Testis (tissue), 3 donors: Measurements from ENCODE around the gene C10orf105. TPM values are rescaled to one million over a fixed set of nuclear protein-coding genes. Genes with fewer than 3 reads are reported as not detected.

Experiments used
- DNase-seq: peaks from one replicate; pipeline ENCODE4 v3.0.0-alpha.2; 2019
- H3K27ac ChIP-seq, 2 donors: fragments of 200-600 bp; sonication (generic); one replicate each; pipeline ENCODE4 v1.5.1; 2019
- H3K27me3 ChIP-seq: fragments of 200-600 bp; sonication (generic); one replicate; pipeline ENCODE4 v1.5.1; 2019
- H3K36me3 ChIP-seq: fragments of 200-600 bp; sonication (generic); one replicate; pipeline ENCODE4 v1.5.1; 2017; ENCODE audit warnings: low read depth; ENCODE audit errors: missing control alignments
- H3K4me1 ChIP-seq: fragments of 200-600 bp; sonication (generic); one replicate; pipeline ENCODE4 v1.5.1; 2019
- H3K4me3 ChIP-seq, 2 donors: fragments of 200-600 bp; sonication (generic); one replicate each; pipeline ENCODE4 v1.5.1; 2017 to 2019
- H3K9me3 ChIP-seq: fragments of 200-600 bp; sonication (generic); one replicate; pipeline ENCODE4 v1.5.1; 2017
- POLR2A ChIP-seq: fragments of 450-650 bp; IDR thresholded peaks from one replicate; pipeline ENCODE4 v1.6.1; 2017; ENCODE audit warnings: antibody characterized with exemption, mild to moderate bottlenecking, moderate library complexity
- WGBS, 2 donors: methylation state at CpG; one replicate each; pipeline ENCODE4 v1.1.5; 2018; 5-methylcytosine and 5-hydroxymethylcytosine counted together
- intact Hi-C: fragments of 100-400 bp; cut with DNase I; formaldehyde crosslinking; loops from one replicate; pipeline ENCODE4 v1.15.1; 2023; ENCODE audit warnings: low total_unique reads
- polyA plus RNA-seq: library from polyadenylated mRNA; stranded (reverse); fragments of 350-450 nt; fragmentation: Illumina TruSeq; extraction: RNeasy Lipid Tissue Mini Kit (QIAGEN cat#74804); gene quantifications from one replicate; pipeline ENCODE4 v1.2.3, GENCODE V29; 2014; ENCODE audit warnings: low read depth, low replicate concordance; ENCODE audit not compliant: insufficient read depth
- total RNA-seq, 2 donors: library from RNA; depleted of rRNA; stranded (reverse); fragments of >200 nt; gene quantifications; one replicate each; pipeline ENCODE4 v1.2.3, GENCODE V29; 2016
- TF ChIP-seq, protein P1 (sequence below), 3 experiments: fragments of 450-650 bp in 2 of 3; fragments of 200-600 bp in 1 of 3; sonication (generic) in 1 of 3; IDR thresholded peaks; one replicate each; pipeline ENCODE4 v1.5.1; 2016 to 2019; ENCODE audit warnings: antibody characterized with exemption in 3 of 3, mild to moderate bottlenecking in 2 of 3, moderate library complexity in 1 of 3

The C10orf105 gene
- total and polyA plus RNA-seq, 3 donors from 2014 or later, result 0.47 to 1.7 (median 0.87) TPM

DNA sequence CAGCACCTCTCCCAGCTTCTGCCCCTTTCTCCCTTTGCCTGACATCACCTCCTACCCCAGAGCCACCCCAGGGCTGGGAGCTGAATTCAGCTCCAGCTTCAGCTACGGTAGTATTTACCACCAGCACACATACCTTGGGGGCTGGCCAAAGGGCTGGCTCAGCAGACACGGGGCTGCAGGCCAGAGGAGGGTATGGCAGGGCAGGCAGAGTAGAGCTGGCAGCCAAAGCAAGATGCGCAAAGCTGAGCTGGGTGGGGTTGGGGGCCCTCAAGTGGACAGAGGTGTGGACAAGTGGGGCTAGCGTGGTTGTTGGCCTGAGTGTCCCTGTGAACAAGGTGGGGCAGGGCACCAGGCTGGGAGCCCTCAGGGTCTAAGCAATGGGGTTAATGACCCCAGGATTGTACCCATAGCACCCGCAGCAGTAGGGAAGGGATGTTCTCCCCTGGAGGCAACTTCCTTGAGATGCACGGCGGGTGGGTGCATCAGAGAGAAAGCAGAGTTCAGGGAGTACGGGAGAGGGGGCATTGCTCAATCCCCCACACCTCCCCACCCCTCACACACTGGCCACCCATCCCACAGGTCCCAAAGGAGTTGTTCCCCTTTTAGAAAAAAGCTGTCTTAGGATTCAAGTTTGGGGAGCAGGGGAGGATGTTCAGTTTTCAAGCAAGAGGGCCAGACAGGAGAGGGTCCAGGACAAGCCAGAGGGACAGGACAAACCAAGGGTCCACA lies 45.8 kb upstream of the C10orf105 start:
- H3K4me3 ChIP-seq, result no peak overlapping the region
- peaks cover 39% of the 10 kb centered on the region for H3K4me1 ChIP-seq
- no peaks in the 10 kb centered on the region for H3K36me3 ChIP-seq
- no peak overlapping the region for H3K27ac ChIP-seq
- TF ChIP-seq POLR2A, result no peak
- TF ChIP-seq, protein P1, sequence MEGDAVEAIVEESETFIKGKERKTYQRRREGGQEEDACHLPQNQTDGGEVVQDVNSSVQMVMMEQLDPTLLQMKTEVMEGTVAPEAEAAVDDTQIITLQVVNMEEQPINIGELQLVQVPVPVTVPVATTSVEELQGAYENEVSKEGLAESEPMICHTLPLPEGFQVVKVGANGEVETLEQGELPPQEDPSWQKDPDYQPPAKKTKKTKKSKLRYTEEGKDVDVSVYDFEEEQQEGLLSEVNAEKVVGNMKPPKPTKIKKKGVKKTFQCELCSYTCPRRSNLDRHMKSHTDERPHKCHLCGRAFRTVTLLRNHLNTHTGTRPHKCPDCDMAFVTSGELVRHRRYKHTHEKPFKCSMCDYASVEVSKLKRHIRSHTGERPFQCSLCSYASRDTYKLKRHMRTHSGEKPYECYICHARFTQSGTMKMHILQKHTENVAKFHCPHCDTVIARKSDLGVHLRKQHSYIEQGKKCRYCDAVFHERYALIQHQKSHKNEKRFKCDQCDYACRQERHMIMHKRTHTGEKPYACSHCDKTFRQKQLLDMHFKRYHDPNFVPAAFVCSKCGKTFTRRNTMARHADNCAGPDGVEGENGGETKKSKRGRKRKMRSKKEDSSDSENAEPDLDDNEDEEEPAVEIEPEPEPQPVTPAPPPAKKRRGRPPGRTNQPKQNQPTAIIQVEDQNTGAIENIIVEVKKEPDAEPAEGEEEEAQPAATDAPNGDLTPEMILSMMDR (IDR thresholded peaks at IDR 0.05), result no peak
- no peaks in the 10 kb centered on the region for H3K9me3 ChIP-seq
- WGBS, 2 donors, result 75 to 81% methylated on average over 7 to 8 of the region's 8 CpGs
- no peaks in the 10 kb centered on the region for H3K27me3 ChIP-seq
- no peak for DNase-seq
- intact Hi-C loops, result no loop called here

DNA sequence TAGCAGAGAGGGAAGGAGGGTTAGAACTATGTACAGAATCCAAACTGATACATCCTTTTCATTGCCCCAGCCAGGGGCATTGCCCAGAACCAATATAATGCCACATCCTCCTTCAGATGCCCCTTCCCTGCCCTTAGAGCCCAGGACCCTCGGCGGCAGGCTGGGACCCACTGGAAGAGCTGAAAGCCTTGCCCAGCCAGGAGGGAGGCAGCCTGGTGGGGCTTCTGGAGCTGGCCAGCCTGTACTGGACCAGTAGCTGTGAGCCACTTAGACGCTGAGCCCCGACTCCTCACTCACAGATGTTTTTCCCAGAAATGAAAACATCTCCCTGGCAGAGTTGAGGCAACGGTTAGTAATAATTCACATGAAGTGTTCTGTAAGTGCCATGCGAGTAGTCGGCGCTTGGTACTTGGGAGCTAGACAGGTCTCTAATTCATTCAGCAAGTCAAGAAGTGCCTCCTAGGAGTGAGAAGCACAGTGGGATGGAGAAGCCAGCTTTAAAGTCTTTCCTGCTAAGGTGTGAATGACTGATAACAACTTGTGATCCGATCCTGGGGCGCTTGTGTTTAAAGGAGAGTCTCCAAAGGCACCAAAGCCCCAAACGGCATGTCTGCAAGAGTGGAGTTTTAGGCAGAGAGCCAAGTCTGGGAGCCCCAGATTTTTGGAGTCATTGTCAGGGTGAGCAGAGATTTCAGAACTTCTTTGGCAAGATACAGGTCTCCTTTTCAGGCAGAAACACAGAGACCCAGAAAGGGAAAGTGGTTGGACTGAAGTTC lies 44.0 kb upstream of the C10orf105 start:
- Histone ChIP-seq H3K36me3 (no peaks in the 10 kb centered on the region), H3K4me1 (peaks cover 23% of the 10 kb centered on the region), H3K27ac (no peak overlapping the region), H3K4me3 (no peak overlapping the region), H3K27me3 (no peaks in the 10 kb centered on the region), H3K9me3 (no peaks in the 10 kb centered on the region)
- no peak for DNase-seq
- TF ChIP-seq POLR2A, result no peak
- TF ChIP-seq, protein P1 (IDR thresholded peaks at IDR 0.05), result no peak
- intact Hi-C loops, result no loop called here
- 89% methylated on average over 5 to 11 of the region's 11 CpGs for WGBS, 2 donors

DNA sequence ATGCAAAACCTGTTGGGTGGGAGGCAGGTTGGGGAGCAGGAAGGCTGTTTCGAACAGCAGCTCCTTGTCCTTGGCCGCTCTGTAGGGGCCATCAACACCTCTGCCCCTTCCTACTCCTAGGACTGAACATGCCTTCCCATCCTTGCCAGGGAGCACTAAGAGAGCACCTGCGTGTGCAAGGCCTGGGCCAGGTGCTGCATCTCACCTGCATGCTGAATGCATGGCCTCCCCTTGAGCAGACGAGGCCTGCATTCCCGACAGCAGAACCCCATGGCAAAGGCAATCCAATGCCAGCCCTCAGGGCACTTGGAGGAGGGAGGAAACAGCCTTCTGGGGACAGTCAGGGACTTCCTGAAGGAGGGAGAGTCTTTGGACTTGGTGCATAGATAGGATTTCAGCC lies 42.7 kb upstream of the C10orf105 start:
- no peaks in the 10 kb centered on the region for H3K36me3 ChIP-seq
- H3K27me3 ChIP-seq, result no peaks in the 10 kb centered on the region
- H3K27ac ChIP-seq, result no peak overlapping the region
- no peak for DNase-seq
- WGBS, 2 donors, result 80 to 95% methylated on average over 1 to 5 of the region's 5 CpGs
- intact Hi-C loops, result no loop called here
- H3K4me1 ChIP-seq, result peaks cover 13% of the 10 kb centered on the region
- H3K4me3 ChIP-seq, result no peak overlapping the region
- no peaks in the 10 kb centered on the region for H3K9me3 ChIP-seq
- no peak for TF ChIP-seq POLR2A
- TF ChIP-seq, protein P1 (IDR thresholded peaks at IDR 0.05), result no peak

DNA sequence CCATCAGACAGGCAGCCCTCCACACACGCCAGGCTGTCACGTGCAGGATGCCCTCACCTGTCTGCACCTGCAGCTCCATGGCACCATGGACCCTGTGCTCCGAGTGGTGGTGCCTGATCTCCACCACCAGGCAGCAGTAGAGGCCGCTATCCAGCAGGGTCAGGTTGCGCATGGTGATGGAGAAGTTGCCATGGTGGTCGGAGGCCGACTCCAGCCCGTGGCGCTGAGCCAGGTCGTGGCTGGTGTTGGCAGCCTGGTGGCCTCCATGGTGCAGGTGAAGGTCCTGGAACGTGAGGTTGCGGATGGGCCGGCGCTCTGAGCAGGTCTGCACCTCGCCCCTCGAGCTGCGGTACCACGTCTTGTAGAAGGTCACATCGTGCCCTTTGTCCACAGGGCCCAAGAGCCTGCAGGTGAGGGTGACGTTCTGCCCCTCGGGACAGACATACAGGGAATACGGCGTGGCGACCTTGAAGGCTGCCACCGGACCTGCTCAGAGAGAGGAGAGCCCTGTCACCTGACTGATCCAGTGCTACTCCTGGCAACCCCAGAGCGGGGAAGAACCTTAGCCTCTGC lies 42.0 kb upstream of the C10orf105 start:
- peaks cover 6% of the 10 kb centered on the region for H3K4me1 ChIP-seq
- no peaks in the 10 kb centered on the region for H3K9me3 ChIP-seq
- intact Hi-C loops, result no loop called here
- H3K27me3 ChIP-seq, result no peaks in the 10 kb centered on the region
- no peak overlapping the region for H3K4me3 ChIP-seq
- no peak for DNase-seq
- TF ChIP-seq POLR2A, result no peak
- TF ChIP-seq, protein P1 (IDR thresholded peaks at IDR 0.05), result no peak
- 94 to 96% methylated on average over 8 to 26 of the region's 26 CpGs for WGBS, 2 donors
- H3K27ac ChIP-seq, result no peak overlapping the region
- H3K36me3 ChIP-seq, result no peaks in the 10 kb centered on the region
